ENCODE results near the gene ZNF384. TPM values are rescaled to one million over a fixed set of nuclear protein-coding genes. Genes with fewer than 3 reads are reported as not detected.

The ZNF384 gene
- total and polyA plus RNA-seq, 2 of the 8 experiments (the other 6 are each of a cell fraction or from before 2014, with no cell fraction given), result 59.0 to 59.6 TPM

GRCh38 chr12:6638305-6638704, 50.9 kb downstream of the ZNF384 start:
- no peak overlapping the region for H4K5ac ChIP-seq (ENCODE audit: insufficient read length, low read depth, low read length)
- TF ChIP-seq GABPA (IDR thresholded peaks at IDR 0.05; ENCODE audit: borderline replicate concordance, insufficient read depth, low read length) (no peak), YY1 (IDR thresholded peaks at IDR 0.05; ENCODE audit: low read depth, low read length) (no peak), POU5F1 (IDR thresholded peaks at IDR 0.05; ENCODE audit: low read depth, low read length) (no peak), SP2 (IDR thresholded peaks at IDR 0.05; ENCODE audit: low read length) (no peak), POLR2A (IDR thresholded peaks at IDR 0.05; ENCODE audit: control extremely low read depth in 1 of 2, low read depth in 2 of 2, low read length in 2 of 2) (no peak)
- no peak overlapping the region for H3K9ac ChIP-seq (replicated peaks in 1 of 4; ENCODE audit: extremely low read depth in 1 of 4, low read depth in 3 of 4, low read length in 3 of 4)
- no peak overlapping the region for H4K8ac ChIP-seq (ENCODE audit: extremely low read depth, insufficient read depth, low read length)
- no peak overlapping the region for H3K14ac ChIP-seq (ENCODE audit: insufficient read length)
- no peak overlapping the region for H3K56ac ChIP-seq (replicated peaks; ENCODE audit: insufficient read length, low read depth, low read length)
- no peaks in the 10 kb centered on the region for H3K79me1 ChIP-seq (ENCODE audit: low read depth, low read length)
- no peak overlapping the region for H2BK20ac ChIP-seq (ENCODE audit: low read length)
- no peak overlapping the region for H2BK120ac ChIP-seq (replicated peaks; ENCODE audit: low read depth, low read length)
- H3K27ac ChIP-seq (ENCODE audit: low read depth, low read length), result no peak overlapping the region
- H3K79me2 ChIP-seq (ENCODE audit: control insufficient read depth in 1 of 2, insufficient read depth in 2 of 2, low read length in 2 of 2), result no peaks in the 10 kb centered on the region
- H3K4me1 ChIP-seq (replicated peaks in 1 of 4; ENCODE audit: control insufficient read depth in 3 of 4, insufficient read depth in 4 of 4, low read length in 3 of 4), result peaks cover 0 to 8% (median 2%) of the 10 kb centered on the region in 4 experiments; a peak in 3 of 7 replicates
- H3K23ac ChIP-seq (ENCODE audit: insufficient read length), result no peak overlapping the region
- 88% methylated on average over 9 of the region's 9 CpGs; no CpG with 5 or more reads in 1 of the 2 experiments for WGBS, 2 experiments (ENCODE audit: extremely low coverage in 1 of 2, insufficient coverage in 1 of 2, insufficient read length in 1 of 2, insufficient replicate concordance in 2 of 2, low coverage in 1 of 2, low lambda C conversion rate in 2 of 2, missing lambda C conversion rate in 1 of 2)
- H4K91ac ChIP-seq (replicated peaks; ENCODE audit: insufficient read length, low read length), result no peak overlapping the region
- no peak overlapping the region for H2BK5ac ChIP-seq (ENCODE audit: low read depth, low read length)
- no peak overlapping the region for H3K4ac ChIP-seq (replicated peaks; ENCODE audit: insufficient read length, low read depth, low read length)
- ChIA-PET POLR2A (ENCODE audit: partially characterized antibody) (no interaction called here), CTCF (ENCODE audit: partially characterized antibody) (interaction anchor here (0.6 to 4.1 kb wide), 2 partner anchors 10 to 18 kb away, joined by 3 to 42 read pairs; no protein-coding TSS in a partner anchor)
- no peak overlapping the region for H2BK15ac ChIP-seq (ENCODE audit: low read length)
- no peaks in the 10 kb centered on the region for H3K36me3 ChIP-seq (ENCODE audit: control insufficient read depth in 2 of 4, insufficient read depth in 4 of 4, low read length in 3 of 4)
- no peak for FAIRE-seq
- no peaks in the 10 kb centered on the region for H3K27me3 ChIP-seq (replicated peaks in 1 of 4; ENCODE audit: control insufficient read depth in 3 of 4, extremely low read depth in 1 of 4, insufficient read depth in 3 of 4, low read length in 3 of 4)
- H3K23me2 ChIP-seq (ENCODE audit: low read depth, low read length), result no peaks in the 10 kb centered on the region
- H3K4me3 ChIP-seq (ENCODE audit: extremely low read depth in 1 of 4, insufficient read depth in 2 of 4, low read depth in 3 of 4, low read length in 4 of 4), result no peak overlapping the region
- no peaks in the 10 kb centered on the region for H3K9me3 ChIP-seq (ENCODE audit: insufficient read depth in 2 of 2, low read depth in 1 of 2, low read length in 1 of 2)
- no peak overlapping the region for H3K4me2 ChIP-seq (ENCODE audit: insufficient read depth in 1 of 2, low read depth in 2 of 2, low read length in 2 of 2)
- no peak overlapping the region for H2AFZ ChIP-seq (ENCODE audit: low read length)
- no peaks in the 10 kb centered on the region for H4K20me1 ChIP-seq (replicated peaks in 1 of 2; ENCODE audit: control insufficient read depth in 1 of 2, insufficient read depth in 2 of 2, low read length in 2 of 2)
- H2AK5ac ChIP-seq (ENCODE audit: low read depth, low read length), result no peak overlapping the region
- H2BK12ac ChIP-seq (ENCODE audit: low read depth, low read length), result no peak overlapping the region
- DNase-seq (ENCODE audit: low read depth in 1 of 2, low spot score in 2 of 2), result no peak
- no peak overlapping the region for H3K18ac ChIP-seq (ENCODE audit: extremely low read depth, low read length)

Data from H1 (cell line).